ENCODE results near the gene BCAR1.

Gene BCAR1

DNA sequence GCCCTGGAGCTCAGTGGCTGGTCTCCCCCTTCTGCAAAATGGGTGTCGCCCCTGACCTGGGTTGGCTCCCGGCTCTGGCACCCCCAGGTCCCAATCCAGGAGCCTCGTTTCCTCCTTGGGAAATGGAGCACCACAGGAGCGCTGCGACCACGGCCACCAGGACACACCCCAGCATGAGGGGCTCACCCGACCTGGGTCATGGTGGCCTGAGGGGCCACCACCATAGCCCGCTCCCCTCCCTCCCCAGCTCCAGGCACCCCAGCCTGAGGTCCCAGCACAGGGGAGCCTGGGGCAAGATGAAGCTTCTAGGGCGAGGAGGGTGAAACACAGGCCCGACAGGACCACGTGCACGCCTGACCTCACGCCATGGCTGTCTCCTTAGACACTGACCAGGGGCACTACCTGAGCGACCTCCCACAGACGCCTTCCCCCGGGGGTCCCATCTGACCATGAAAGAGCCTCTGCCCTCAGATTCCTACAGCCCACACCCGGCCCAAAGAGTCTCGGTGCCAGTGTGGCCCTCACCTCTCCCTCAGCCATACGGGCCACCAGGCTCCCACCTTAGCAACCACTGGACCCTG lies 11.8 kb downstream of the BCAR1 start:
- DNase-seq (ENCODE audit: low read depth): no peak

GRCh38 chr16:75238853-75239541 lies 12.4 kb downstream of the BCAR1 start:
- DNase-seq (ENCODE audit: low read depth): no peak

- DNase-seq (ENCODE audit: low read depth): no peak
Observed at GRCh38 chr16:75238132-75238852, 13.1 kb downstream of the BCAR1 start.

DNA sequence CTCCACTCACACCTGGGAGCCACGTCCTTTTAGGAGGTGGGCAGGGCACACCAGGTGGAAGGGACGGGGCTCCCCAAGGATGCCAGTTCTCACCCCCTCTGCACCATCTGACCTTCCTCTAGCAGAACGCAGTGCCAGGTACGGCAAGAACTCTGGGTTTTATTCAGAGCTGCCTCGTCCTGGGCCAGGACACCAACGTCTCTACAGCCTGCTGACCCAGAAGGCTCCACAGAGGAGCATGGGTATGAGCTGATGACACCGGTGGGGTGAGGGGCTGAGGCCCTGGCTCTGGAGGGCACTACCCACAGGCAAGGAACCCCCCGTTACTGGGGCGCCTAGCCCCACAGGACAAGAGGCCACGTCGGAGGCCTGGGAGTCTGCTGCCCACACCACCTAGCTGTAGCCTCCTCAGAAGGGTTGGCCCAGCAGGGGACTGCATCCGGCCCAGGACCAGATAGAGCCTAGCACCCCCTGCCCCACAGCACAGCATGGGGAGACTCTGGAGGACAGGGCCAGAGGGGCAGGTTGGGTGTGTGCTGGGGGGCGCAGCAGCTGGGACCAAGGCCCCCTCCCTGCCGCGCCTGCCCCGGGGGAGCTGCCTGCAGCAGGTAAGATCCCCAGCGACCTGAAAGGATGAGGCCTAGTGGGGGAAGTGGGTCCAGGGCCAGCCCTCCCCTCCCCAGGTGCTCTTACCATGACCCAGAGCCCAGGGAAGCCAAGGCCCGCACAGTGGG lies 13.9 kb downstream of the BCAR1 start:
- DNase-seq (ENCODE audit: low read depth): no peak

- DNase-seq (ENCODE audit: low read depth): no peak
Observed at GRCh38 chr16:75236736-75237397, 14.6 kb downstream of the BCAR1 start.

- no peak for DNase-seq (ENCODE audit: low read depth)
Observed at GRCh38 chr16:75236232-75236631, 15.2 kb downstream of the BCAR1 start.

GRCh38 chr16:75235721-75236193 lies 15.7 kb downstream of the BCAR1 start:
- DNase-seq (ENCODE audit: low read depth): no peak

DNA sequence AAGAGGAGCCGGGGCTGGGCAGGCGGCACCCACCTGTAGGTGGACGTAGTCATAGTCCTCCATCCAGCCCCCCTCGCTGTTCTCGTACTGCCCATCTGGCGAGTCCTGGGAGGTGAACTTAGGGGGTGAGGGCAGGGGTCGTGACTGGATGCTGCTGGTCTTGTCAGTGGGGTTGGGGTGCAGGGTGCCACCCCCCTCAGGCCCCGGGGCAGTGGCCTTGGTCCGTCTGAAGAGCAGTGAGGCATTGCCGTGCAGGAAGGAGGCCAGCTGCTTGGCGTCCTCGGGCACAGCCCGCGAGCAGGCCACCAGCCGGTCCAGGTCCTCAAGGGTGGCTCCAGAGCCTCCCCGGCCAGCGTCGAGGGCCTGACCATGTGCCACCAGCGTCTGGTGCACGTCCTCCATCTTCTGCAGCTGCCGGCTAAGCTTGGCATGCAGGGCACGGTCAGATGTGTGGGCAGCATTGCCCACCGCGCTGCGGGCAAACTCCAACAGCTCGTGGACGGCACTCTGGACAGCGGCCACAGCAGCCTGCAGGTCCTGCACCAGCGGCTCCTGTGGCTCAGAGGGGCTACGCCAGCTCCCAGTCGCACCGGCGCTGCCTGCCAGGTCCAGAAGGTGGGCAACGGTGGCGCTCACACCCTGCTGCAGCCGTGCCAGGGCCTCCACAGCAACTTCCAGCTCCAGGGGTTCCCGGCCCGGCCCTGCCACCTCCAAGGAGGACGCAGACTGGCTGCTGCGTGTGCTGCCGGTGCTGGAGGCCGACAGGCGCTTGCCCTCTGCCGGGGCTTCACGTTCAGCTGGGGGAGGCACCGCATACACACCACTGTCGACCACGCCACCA lies 16.3 kb downstream of the BCAR1 start:
- no peak for DNase-seq (ENCODE audit: low read depth)

DNA sequence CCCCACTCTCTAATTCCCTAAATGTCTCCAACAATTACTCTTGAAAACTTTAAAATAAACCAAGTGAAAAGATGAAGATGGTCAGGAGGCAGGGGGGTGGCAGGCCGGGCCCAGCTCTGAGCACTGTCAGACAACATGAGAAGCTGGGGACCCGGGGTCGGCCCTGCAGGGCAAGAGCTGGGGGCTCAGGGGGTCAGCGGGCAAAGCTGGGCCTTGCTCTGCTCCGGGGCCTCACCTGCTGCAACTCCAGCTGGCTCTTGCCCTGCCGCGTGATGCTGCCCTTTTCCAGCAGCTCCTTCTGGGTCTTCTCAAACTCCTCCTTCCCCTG lies 17.8 kb downstream of the BCAR1 start:
- no peak for DNase-seq (ENCODE audit: low read depth)

DNA sequence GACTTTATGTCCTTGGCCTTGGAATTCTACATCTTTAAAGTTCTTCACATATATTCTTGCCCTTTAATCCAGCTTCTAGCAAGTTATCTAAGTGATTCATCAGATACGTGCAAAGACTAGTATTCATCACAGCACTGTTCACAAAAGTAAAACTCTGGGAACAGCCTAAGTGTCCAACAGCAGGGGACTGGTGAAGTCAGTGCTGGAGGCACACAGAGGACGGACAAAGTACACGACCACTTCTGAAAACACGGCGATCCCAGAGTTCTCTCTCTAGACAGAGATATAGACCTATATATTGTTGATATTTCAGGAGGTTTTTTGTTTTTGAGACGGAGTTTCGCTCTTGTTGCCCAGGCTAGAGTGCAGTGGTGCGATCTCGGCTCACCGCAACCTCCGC lies 19.9 kb downstream of the BCAR1 start:
- DNase-seq (ENCODE audit: low read depth): no peak

DNA sequence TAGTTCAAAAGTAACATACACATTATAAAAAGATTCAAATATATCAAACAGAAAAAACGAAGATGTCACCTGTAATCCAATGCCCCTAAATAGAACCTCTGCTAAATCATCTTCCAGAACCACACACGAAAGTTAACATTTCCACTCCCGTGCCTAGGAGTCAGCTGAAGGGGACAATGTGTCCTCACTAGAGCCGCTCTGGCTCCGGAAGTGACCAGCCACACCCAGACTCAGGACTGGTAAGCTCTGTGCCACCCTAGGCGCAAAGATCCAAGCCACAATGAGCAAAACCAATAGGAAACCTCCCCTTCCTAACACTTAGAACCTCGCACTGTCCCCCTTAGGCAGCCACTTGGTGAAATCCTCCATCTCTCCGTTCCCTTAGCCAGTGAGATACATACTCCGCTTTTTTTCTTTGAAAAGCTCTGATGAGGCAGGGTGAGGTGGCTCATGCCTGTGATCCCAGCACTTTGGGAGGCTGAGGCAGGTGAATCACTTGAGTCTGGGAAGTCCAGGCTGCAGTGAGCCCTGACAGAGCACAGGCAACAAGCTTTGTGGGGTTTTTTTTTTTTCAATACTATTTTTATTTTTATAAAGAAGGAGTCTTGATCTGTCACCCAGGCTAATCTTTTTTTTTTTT lies 20.8 kb downstream of the BCAR1 start:
- DNase-seq (ENCODE audit: low read depth): no peak

- no peak for DNase-seq (ENCODE audit: low read depth)
Observed at GRCh38 chr16:75229172-75230031, 22.0 kb downstream of the BCAR1 start.

GRCh38 chr16:75228143-75228976 lies 23.1 kb downstream of the BCAR1 start:
- no peak for DNase-seq (ENCODE audit: low read depth)

- DNase-seq (ENCODE audit: low read depth): no peak
Observed at GRCh38 chr16:75227361-75228142, 23.9 kb downstream of the BCAR1 start.

DNA sequence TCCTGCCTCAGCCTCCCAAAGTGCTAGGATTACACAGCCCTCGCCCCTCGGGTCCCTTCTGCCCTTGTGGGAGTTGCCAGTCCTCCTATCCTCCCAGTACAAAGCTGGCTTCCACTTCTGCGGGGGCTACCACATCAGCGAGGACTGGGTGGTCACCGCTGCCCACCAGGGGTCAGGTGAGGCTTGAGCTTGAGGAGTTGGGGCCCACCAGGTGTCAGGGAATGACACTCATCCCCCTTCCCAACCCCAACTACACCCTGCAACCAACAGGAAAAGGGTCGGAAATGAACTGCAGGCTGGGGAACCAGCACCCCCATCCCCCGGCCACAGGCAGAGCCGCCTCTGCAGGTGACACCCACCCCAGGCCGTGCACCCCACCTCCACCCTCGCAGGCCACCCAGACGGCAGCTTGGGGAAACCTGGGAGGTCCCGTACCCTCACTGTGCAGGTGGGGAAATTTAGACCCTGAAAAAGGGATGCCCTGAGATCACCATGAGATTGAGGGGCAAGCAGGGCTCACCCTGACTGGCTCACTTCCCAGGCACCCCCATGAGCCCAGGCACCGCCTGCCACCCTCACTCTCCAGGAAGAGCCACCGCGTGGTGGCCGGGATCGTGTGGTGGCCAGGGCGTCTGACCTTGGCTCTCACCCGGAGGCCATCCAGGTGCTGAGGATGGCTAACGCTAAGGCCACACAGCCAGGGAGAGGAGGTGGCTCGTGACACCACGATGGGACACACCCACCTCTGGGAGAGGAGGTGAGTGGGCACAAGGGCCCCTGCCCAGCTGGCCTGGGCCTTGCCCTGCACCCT lies 24.7 kb downstream of the BCAR1 start:
- DNase-seq (ENCODE audit: low read depth): no peak

DNA sequence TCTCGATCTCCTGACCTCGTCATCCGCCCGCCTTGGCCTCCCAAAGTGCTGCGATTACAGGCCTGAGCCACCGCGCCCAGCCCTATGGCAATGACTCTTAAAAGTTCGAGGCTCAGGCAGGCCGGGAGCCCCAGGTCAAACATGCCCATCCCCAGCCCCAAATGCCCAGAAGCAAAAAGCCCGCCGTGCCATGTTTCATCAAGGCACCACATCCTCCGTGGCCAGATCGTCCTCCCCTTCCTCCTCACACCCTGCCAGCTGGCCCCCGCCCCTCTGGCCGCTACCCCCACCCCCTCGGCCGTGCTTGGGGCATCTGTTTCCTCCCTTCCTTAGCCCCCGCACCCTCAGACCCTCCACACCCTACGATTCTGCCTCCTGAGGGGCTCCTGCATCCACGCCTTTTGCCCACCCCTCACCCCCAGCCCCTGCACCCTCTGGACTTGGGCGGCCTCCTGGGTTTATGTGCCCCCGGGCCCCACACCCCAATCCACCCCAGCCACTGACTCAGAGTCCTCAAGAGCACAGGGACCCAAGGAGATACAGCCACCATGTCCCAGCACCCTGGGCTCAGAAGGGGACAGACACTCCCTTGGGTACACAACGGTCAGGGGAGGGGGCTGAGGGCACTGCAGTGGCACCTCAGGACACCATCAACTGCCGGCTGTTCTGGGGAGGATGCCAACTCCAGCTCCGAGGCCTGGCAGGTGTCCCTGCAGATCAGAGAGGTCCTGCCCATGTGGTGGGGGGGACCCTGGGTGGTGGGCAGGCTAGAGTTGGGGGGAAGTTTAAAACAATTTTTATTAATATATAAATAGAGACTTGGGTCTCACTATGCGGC lies 25.5 kb downstream of the BCAR1 start:
- no peak for DNase-seq (ENCODE audit: low read depth)

Data from T-helper 22 cell (primary cell).